IMR-90 (cell line): ENCODE measurements around the gene DUSP16. TPM values are rescaled to one million over a fixed set of nuclear protein-coding genes. Genes with fewer than 3 reads are reported as not detected.

ENCODE experiments used
- ATAC-seq: fragments of 200-7000 bp; cut with Tn5 transposase; 2 replicates; pipeline ENCODE4 v1.9.1; 2020; ENCODE audit warnings: low read depth, mild to moderate bottlenecking, moderate library complexity
- BruUV-seq: library from RNA; stranded (reverse); fragments of 400-500 nt; replicated peaks from 2 replicates; lab custom pipeline; 2021; lab: Mats Ljungman, UMichigan
- CTCF ChIA-PET: fragments of 300-600 bp; formaldehyde crosslinking; extraction: SDS; loops from one replicate; lab custom pipeline; 2021; ENCODE audit warnings: antibody characterized with exemption; lab: Yijun Ruan, JAX
- POLR2A ChIA-PET: fragments of 300-600 bp; sonication (Branson Sonifier 250); formaldehyde crosslinking; loops from one replicate; lab custom pipeline; 2022; ENCODE audit warnings: antibody characterized with exemption; ENCODE audit not compliant: unreplicated experiment; lab: Charles Lee
- DNase-seq: peaks from one replicate; pipeline ENCODE4 v3.0.0; 2013
- H2AFZ ChIP-seq: replicated peaks from 2 replicates; pipeline ENCODE3; 2013; ENCODE audit warnings: low read length, mild to moderate bottlenecking; ENCODE audit not compliant: poor library complexity
- H2AK5ac ChIP-seq: 2 replicates; pipeline ENCODE4 v1.6.1; 2013; ENCODE audit warnings: low read depth, low read length, inconsistent platforms
- H2AK9ac ChIP-seq: replicated peaks from 2 replicates; pipeline ENCODE3; 2013; ENCODE audit warnings: mild to moderate bottlenecking, low read depth, low read length, moderate library complexity; ENCODE audit not compliant: poor library complexity
- H2BK120ac ChIP-seq: 2 replicates; pipeline ENCODE4 v1.6.1; 2013; ENCODE audit warnings: low read depth, low read length, inconsistent platforms
- H2BK15ac ChIP-seq: 3 replicates; pipeline ENCODE4 v1.6.1; 2013; ENCODE audit warnings: low read depth, low read length, inconsistent platforms
- H2BK20ac ChIP-seq: 2 replicates; pipeline ENCODE4 v1.6.1; 2013; ENCODE audit warnings: low read depth, mild to moderate bottlenecking, inconsistent platforms, low read length, moderate library complexity
- H2BK5ac ChIP-seq: 2 replicates; pipeline ENCODE4 v1.6.1; 2013; ENCODE audit warnings: mild to moderate bottlenecking, low read depth, low read length, inconsistent platforms; ENCODE audit not compliant: poor library complexity, severe bottlenecking
- H3K14ac ChIP-seq: replicated peaks from 2 replicates; pipeline ENCODE4 v1.6.1; 2013; ENCODE audit warnings: low read depth, low read length, inconsistent platforms
- H3K18ac ChIP-seq: 2 replicates; pipeline ENCODE4 v1.6.1; 2013; ENCODE audit warnings: low read depth, low read length, control low read depth
- H3K23ac ChIP-seq: 2 replicates; pipeline ENCODE4 v1.6.1; 2013; ENCODE audit warnings: low read depth, low read length, inconsistent platforms
- H3K27ac ChIP-seq: 2 replicates; pipeline ENCODE4 v1.5.1; 2013; ENCODE audit warnings: mild to moderate bottlenecking, control low read depth, low read length; ENCODE audit not compliant: insufficient read depth
- H3K27me3 ChIP-seq: 2 replicates; pipeline ENCODE4 v1.6.1; 2013; ENCODE audit warnings: low read length; ENCODE audit not compliant: control insufficient read depth, insufficient read depth
- H3K36me3 ChIP-seq: 2 replicates; pipeline ENCODE4 v1.6.1; 2013; ENCODE audit warnings: low read length, mixed read lengths; ENCODE audit not compliant: control insufficient read depth, insufficient read depth
- H3K4ac ChIP-seq: 2 replicates; pipeline ENCODE4 v1.6.1; 2013; ENCODE audit warnings: low read depth, low read length, inconsistent platforms
- H3K4me1 ChIP-seq: 2 replicates; pipeline ENCODE4 v1.6.1; 2013; ENCODE audit warnings: low read length, mixed read lengths; ENCODE audit not compliant: control insufficient read depth, insufficient read depth
- H3K4me2 ChIP-seq: 2 replicates; pipeline ENCODE4 v1.6.1; 2013; ENCODE audit warnings: low read depth, mild to moderate bottlenecking, control low read depth, low read length, moderate library complexity
- H3K4me3 ChIP-seq: 2 replicates; pipeline ENCODE4 v1.5.1; 2013; ENCODE audit warnings: low read depth, mild to moderate bottlenecking, control low read depth, low read length, moderate library complexity; ENCODE audit not compliant: insufficient read depth
- H3K56ac ChIP-seq: 2 replicates; pipeline ENCODE4 v1.6.1; 2013; ENCODE audit warnings: low read length, inconsistent platforms; ENCODE audit not compliant: insufficient read depth; ENCODE audit errors: extremely low read depth
- H3K79me1 ChIP-seq, 2 experiments: 2 replicates each; pipeline ENCODE4 v1.6.1; 2013; ENCODE audit warnings: low read length in 2 of 2, inconsistent platforms in 1 of 2, low read depth in 1 of 2
- H3K9ac ChIP-seq: 2 replicates; pipeline ENCODE4 v1.6.1; 2013; ENCODE audit warnings: low read depth, low read length, control low read depth
- H3K9me1 ChIP-seq: 2 replicates; pipeline ENCODE4 v1.6.1; 2013; ENCODE audit warnings: low read length, inconsistent platforms; ENCODE audit not compliant: insufficient read depth
- H3K9me3 ChIP-seq: 2 replicates; pipeline ENCODE4 v1.6.1; 2013; ENCODE audit warnings: low read length; ENCODE audit not compliant: control insufficient read depth, insufficient read depth
- H4K20me1 ChIP-seq: 2 replicates; pipeline ENCODE4 v1.6.1; 2013; ENCODE audit warnings: low read length, inconsistent platforms; ENCODE audit not compliant: insufficient read depth
- H4K5ac ChIP-seq: 2 replicates; pipeline ENCODE4 v1.6.1; 2013; ENCODE audit warnings: mild to moderate bottlenecking, low read depth, low read length, control low read depth
- H4K8ac ChIP-seq, 2 experiments: 2 replicates each; pipeline ENCODE4 v1.6.1; 2013; ENCODE audit warnings: low read depth in 2 of 2, low read length in 2 of 2, control low read depth in 1 of 2, inconsistent platforms in 1 of 2
- H4K91ac ChIP-seq: 2 replicates; pipeline ENCODE4 v1.6.1; 2013; ENCODE audit warnings: low read depth, low read length, inconsistent platforms; ENCODE audit not compliant: insufficient read depth
- BHLHE40 ChIP-seq: fragments of 150-350 bp; IDR thresholded peaks from 2 replicates; pipeline ENCODE4 v1.6.1; 2016; ENCODE audit warnings: mild to moderate bottlenecking, low read depth, low read length
- CEBPB ChIP-seq: IDR thresholded peaks from 2 replicates; pipeline ENCODE4 v1.6.1; 2012; ENCODE audit warnings: low read depth, low read length, improper control_type of control experiment
- CHD1 ChIP-seq: IDR thresholded peaks from 2 replicates; pipeline ENCODE4 v1.6.1; 2012; ENCODE audit warnings: low read depth, low read length, improper control_type of control experiment
- ELK1 ChIP-seq: fragments of 150-350 bp; IDR thresholded peaks from 2 replicates; pipeline ENCODE4 v1.6.1; 2016; ENCODE audit warnings: low read depth, mild to moderate bottlenecking, low read length, moderate library complexity, borderline replicate concordance
- FOS ChIP-seq: fragments of 150-350 bp; IDR thresholded peaks from 2 replicates; pipeline ENCODE4 v1.6.1; 2016; ENCODE audit warnings: low read depth, low read length
- MAFK ChIP-seq: IDR thresholded peaks from 2 replicates; pipeline ENCODE4 v1.6.1; 2012; ENCODE audit warnings: low read depth, low read length, improper control_type of control experiment
- MAZ ChIP-seq: IDR thresholded peaks from 2 replicates; pipeline ENCODE4 v1.6.1; 2012; ENCODE audit warnings: low read depth, mild to moderate bottlenecking, low read length, improper control_type of control experiment, moderate library complexity, borderline replicate concordance
- POLR2A ChIP-seq: IDR thresholded peaks from 2 replicates; pipeline ENCODE4 v1.6.1; 2012; ENCODE audit warnings: mild to moderate bottlenecking, low read depth, low read length
- RAD21 ChIP-seq: IDR thresholded peaks from 2 replicates; pipeline ENCODE4 v1.6.1; 2012; ENCODE audit warnings: low read length, improper control_type of control experiment
- RCOR1 ChIP-seq: IDR thresholded peaks from 2 replicates; pipeline ENCODE4 v1.6.1; 2012; ENCODE audit warnings: mild to moderate bottlenecking, low read length, improper control_type of control experiment; ENCODE audit not compliant: insufficient replicate concordance
- RFX5 ChIP-seq: IDR thresholded peaks from 2 replicates; pipeline ENCODE4 v1.8.0; 2012; ENCODE audit warnings: low read depth, mild to moderate bottlenecking, low read length, moderate library complexity
- SMC3 ChIP-seq: fragments of 150-350 bp; IDR thresholded peaks from 2 replicates; pipeline ENCODE4 v1.6.1; 2016; ENCODE audit warnings: low read depth, mild to moderate bottlenecking, antibody characterized with exemption, low read length, moderate library complexity
- USF2 ChIP-seq: fragments of 150-350 bp; IDR thresholded peaks from 2 replicates; pipeline ENCODE4 v1.6.1; 2017; ENCODE audit warnings: mild to moderate bottlenecking, antibody characterized with exemption, low read length, low read depth
- WGBS, 2 experiments: methylation state at CpG; one replicate each; pipeline versions ENCODE4 v1.1.5 to v1.1.7; 2013; ENCODE audit warnings: missing lambda C conversion rate in 2 of 2; ENCODE audit not compliant: insufficient read length in 1 of 2; ENCODE audit errors: extremely low coverage in 2 of 2; 5-methylcytosine and 5-hydroxymethylcytosine counted together
- dilution Hi-C: fragments of 300-500 bp; cut with HindIII; formaldehyde crosslinking; loops from one replicate; pipeline ENCODE4 v1.14.3; 2018; ENCODE audit warnings: low sequenced_read_pairs; ENCODE audit not compliant: unreplicated experiment
- in situ Hi-C: fragments of 300-500 bp; cut with MboI; formaldehyde crosslinking; loops from 3 replicates; pipeline ENCODE4 v1.14.3; 2019; ENCODE audit warnings: low sequenced_read_pairs, inconsistent platforms, mixed read lengths
- intact Hi-C: fragments of 100-400 bp; cut with micrococcal nuclease; formaldehyde crosslinking; loops from 2 replicates; pipeline ENCODE4 v1.10.0; 2022
- polyA plus RNA-seq, 3 experiments: library from polyadenylated mRNA; depleted of rRNA; stranded (reverse); fragments of >200 nt; gene quantifications; 2 replicates each; pipeline ENCODE4 v1.2.3, GENCODE V29; 2012; ENCODE audit warnings: low replicate concordance in 1 of 3
- total RNA-seq: library from RNA; depleted of rRNA; stranded (reverse); fragments of >200 nt; gene quantifications from 2 replicates; pipeline ENCODE4 v1.2.3, GENCODE V29; 2012

DUSP16 gene
- total and polyA plus RNA-seq, 2 of the 4 experiments (the other 2 are of a cell fraction) = 4.7 to 10.0 TPM

GRCh38 chr12:12468575-12468974, 94.1 kb downstream of the DUSP16 start:
- intact Hi-C loops (no loop called here), dilution Hi-C loops (no loop called here), in situ Hi-C loops (no loop called here)

More at GRCh38 chr12:12468575-12468974, 94.1 kb downstream of the DUSP16 start:
- no peaks in the 10 kb centered on the region for H3K9me3 ChIP-seq
- no peak overlapping the region for H2AK9ac ChIP-seq
- no peak overlapping the region for H3K4me3 ChIP-seq
- no peaks in the 10 kb centered on the region for H3K9me1 ChIP-seq
- H4K5ac ChIP-seq = no peak overlapping the region
- H3K36me3 ChIP-seq = peaks cover 3% of the 10 kb centered on the region; the same call in 1 of the 2 replicates
- H2BK15ac ChIP-seq = no peak overlapping the region
- no peaks in the 10 kb centered on the region for H3K4me1 ChIP-seq
- no peaks in the 10 kb centered on the region for H3K27me3 ChIP-seq
- no peak overlapping the region for H2BK120ac ChIP-seq
- WGBS, 2 experiments = 100% methylated on average over 1 of the region's 3 CpGs; no CpG with 5 or more reads in 1 of the 2 experiments
- H4K91ac ChIP-seq = no peak overlapping the region
- no peak overlapping the region for H2AFZ ChIP-seq
- no peaks in the 10 kb centered on the region for H3K79me1 ChIP-seq
- TF ChIP-seq USF2 (no peak), ELK1 (no peak), BHLHE40 (no peak), CHD1 (no peak), SMC3 (no peak), RAD21 (no peak), MAZ (no peak), RCOR1 (no peak), FOS (no peak), CEBPB (no peak), POLR2A (no peak), MAFK (no peak), RFX5 (no peak)
- no peak overlapping the region for H3K14ac ChIP-seq
- H2AK5ac ChIP-seq = no peak overlapping the region
- no peak overlapping the region for H3K56ac ChIP-seq
- no peak for DNase-seq
- no peak overlapping the region for H3K27ac ChIP-seq
- no TSS peak for BruUV-seq
- no peak for ATAC-seq
- H4K20me1 ChIP-seq = no peaks in the 10 kb centered on the region; the same call in 1 of the 2 replicates
- no peak overlapping the region for H4K8ac ChIP-seq
- ChIA-PET POLR2A (no interaction called here), CTCF (no interaction called here)
- H3K18ac ChIP-seq = no peak overlapping the region
- no peak overlapping the region for H3K23ac ChIP-seq
- no peak overlapping the region for H3K4me2 ChIP-seq
- no peak overlapping the region for H3K9ac ChIP-seq
- H2BK20ac ChIP-seq = no peak overlapping the region
- no peak overlapping the region for H3K4ac ChIP-seq
- H2BK5ac ChIP-seq = no peak overlapping the region
